Measurements from ENCODE around the gene LRCH1.

DNA sequence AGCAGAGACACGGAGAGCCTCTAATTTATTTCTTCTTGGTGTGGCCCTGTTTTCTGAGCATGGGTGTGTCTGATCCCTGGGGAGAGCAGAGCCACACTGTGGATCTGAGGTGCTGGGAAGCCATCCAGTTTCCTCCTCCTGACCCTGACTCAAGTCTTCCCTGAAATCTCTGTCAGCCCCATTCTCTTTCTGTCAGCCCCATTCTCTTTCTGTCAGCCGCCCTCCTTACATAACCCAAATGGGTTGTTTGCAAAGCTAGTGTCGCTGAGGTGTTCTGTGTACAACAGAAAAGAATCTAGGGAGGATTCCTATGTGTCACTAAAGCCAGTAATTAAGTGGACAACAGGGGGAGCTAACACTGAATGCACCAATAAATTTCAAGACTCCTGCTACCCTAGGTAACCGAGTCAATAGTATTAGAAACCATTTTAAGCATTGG is 50.2 kb downstream of the LRCH1 start:
- TF ChIP-seq POLR2A (IDR thresholded peaks at IDR 0.05; ENCODE audit: low read depth) (no peak), POLR2AphosphoS5 (IDR thresholded peaks at IDR 0.05) (no peak)
- TF ChIP-seq, protein P1, sequence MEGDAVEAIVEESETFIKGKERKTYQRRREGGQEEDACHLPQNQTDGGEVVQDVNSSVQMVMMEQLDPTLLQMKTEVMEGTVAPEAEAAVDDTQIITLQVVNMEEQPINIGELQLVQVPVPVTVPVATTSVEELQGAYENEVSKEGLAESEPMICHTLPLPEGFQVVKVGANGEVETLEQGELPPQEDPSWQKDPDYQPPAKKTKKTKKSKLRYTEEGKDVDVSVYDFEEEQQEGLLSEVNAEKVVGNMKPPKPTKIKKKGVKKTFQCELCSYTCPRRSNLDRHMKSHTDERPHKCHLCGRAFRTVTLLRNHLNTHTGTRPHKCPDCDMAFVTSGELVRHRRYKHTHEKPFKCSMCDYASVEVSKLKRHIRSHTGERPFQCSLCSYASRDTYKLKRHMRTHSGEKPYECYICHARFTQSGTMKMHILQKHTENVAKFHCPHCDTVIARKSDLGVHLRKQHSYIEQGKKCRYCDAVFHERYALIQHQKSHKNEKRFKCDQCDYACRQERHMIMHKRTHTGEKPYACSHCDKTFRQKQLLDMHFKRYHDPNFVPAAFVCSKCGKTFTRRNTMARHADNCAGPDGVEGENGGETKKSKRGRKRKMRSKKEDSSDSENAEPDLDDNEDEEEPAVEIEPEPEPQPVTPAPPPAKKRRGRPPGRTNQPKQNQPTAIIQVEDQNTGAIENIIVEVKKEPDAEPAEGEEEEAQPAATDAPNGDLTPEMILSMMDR (IDR thresholded peaks at IDR 0.05): peak in 1 of 3 experiments; percentile 25

Measured in esophagus muscularis mucosa (tissue), 3 donors.